Measurements from ENCODE around the gene MMRN1.

DNA sequence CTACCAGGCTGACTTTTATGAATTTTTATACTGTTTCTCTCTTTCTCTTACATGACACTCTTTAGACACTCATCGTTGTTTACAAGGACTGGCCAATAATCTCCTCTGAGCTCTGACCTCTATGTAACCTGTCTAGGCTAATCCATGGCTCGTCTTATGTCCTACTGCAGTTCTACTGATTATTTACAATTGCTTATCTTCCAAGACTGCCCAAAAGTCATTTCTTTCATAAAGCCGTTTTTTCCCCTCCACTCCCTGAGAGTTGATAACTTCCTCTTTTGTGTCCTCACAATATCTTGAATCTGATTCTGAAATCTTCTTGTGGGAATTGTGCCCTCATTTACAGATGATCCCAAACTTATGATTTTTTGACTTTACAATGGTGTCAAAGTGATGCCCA lies 39.4 kb upstream of the MMRN1 start:
- TF ChIP-seq, protein P1, sequence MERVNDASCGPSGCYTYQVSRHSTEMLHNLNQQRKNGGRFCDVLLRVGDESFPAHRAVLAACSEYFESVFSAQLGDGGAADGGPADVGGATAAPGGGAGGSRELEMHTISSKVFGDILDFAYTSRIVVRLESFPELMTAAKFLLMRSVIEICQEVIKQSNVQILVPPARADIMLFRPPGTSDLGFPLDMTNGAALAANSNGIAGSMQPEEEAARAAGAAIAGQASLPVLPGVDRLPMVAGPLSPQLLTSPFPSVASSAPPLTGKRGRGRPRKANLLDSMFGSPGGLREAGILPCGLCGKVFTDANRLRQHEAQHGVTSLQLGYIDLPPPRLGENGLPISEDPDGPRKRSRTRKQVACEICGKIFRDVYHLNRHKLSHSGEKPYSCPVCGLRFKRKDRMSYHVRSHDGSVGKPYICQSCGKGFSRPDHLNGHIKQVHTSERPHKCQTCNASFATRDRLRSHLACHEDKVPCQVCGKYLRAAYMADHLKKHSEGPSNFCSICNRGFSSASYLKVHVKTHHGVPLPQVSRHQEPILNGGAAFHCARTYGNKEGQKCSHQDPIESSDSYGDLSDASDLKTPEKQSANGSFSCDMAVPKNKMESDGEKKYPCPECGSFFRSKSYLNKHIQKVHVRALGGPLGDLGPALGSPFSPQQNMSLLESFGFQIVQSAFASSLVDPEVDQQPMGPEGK (CRISPR knock-in tag; IDR thresholded peaks at IDR 0.05; ENCODE audit: borderline replicate concordance) = no peak
- TF ChIP-seq, protein P2, sequence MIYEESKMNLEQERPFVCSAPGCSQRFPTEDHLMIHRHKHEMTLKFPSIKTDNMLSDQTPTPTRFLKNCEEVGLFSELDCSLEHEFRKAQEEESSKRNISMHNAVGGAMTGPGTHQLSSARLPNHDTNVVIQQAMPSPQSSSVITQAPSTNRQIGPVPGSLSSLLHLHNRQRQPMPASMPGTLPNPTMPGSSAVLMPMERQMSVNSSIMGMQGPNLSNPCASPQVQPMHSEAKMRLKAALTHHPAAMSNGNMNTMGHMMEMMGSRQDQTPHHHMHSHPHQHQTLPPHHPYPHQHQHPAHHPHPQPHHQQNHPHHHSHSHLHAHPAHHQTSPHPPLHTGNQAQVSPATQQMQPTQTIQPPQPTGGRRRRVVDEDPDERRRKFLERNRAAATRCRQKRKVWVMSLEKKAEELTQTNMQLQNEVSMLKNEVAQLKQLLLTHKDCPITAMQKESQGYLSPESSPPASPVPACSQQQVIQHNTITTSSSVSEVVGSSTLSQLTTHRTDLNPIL (CRISPR knock-in tag; IDR thresholded peaks at IDR 0.05; ENCODE audit: low read depth) = no peak
- TF ChIP-seq GLIS3 (CRISPR knock-in tag; IDR thresholded peaks at IDR 0.05) (no peak), ZFP30 (CRISPR knock-in tag; IDR thresholded peaks at IDR 0.05) (no peak), CSDC2 (CRISPR knock-in tag; IDR thresholded peaks at IDR 0.05) (no peak), ARNTL (CRISPR knock-in tag; IDR thresholded peaks at IDR 0.05; ENCODE audit: borderline replicate concordance, low read depth) (no peak), RARB (CRISPR knock-in tag; IDR thresholded peaks at IDR 0.05) (no peak), TCF4 (CRISPR knock-in tag; IDR thresholded peaks at IDR 0.05; ENCODE audit: borderline replicate concordance) (no peak), ISL1 (CRISPR knock-in tag; IDR thresholded peaks at IDR 0.05) (no peak), ESRRG (CRISPR knock-in tag; IDR thresholded peaks at IDR 0.05) (no peak), ZC3H10 (CRISPR knock-in tag; IDR thresholded peaks at IDR 0.05) (no peak), ZFP3 (CRISPR knock-in tag; IDR thresholded peaks at IDR 0.05) (no peak)
